Cortex of kidney (tissue), 1 donor: Measurements from ENCODE around the gene NEDD9.

Experiments
- DNase-seq: peaks from one replicate; lab custom pipeline; 2025; lab: John Stamatoyannopoulos, UW

NEDD9 gene, protein sequence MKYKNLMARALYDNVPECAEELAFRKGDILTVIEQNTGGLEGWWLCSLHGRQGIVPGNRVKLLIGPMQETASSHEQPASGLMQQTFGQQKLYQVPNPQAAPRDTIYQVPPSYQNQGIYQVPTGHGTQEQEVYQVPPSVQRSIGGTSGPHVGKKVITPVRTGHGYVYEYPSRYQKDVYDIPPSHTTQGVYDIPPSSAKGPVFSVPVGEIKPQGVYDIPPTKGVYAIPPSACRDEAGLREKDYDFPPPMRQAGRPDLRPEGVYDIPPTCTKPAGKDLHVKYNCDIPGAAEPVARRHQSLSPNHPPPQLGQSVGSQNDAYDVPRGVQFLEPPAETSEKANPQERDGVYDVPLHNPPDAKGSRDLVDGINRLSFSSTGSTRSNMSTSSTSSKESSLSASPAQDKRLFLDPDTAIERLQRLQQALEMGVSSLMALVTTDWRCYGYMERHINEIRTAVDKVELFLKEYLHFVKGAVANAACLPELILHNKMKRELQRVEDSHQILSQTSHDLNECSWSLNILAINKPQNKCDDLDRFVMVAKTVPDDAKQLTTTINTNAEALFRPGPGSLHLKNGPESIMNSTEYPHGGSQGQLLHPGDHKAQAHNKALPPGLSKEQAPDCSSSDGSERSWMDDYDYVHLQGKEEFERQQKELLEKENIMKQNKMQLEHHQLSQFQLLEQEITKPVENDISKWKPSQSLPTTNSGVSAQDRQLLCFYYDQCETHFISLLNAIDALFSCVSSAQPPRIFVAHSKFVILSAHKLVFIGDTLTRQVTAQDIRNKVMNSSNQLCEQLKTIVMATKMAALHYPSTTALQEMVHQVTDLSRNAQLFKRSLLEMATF

DNA sequence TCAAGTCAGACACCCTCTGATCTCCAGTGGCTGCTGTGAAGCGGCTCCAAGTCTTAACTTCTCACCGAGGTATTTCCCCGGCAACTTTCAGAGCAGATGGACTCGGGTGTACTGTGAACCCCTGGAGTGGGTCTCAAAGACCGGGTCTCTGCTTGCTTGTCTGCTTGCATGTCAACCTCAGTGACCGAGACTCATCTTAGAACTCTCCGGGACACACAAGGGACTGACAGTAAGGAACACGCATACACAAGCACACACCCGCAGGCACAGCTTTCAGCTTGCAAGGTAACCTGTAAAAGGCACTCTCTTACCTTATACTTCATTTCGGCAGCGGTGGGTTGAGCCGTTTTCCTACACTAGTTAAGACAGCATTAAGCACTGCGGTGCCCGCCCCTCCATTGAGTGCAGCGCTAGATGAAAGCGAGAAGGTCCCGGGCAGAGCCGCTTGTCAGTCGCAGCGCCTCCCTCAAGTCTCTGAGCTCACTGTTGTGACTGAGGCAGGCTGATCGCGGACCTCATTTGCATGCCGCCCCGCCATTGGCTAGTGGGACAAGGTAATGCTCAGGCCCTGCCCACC, at the start of gene NEDD9:
NEDD9 (minus strand) TSS at position 476 of the 577 bp plus-strand sequence; CDS start at position 323, 153 bp downstream.
- DNase-seq = no peak

DNA sequence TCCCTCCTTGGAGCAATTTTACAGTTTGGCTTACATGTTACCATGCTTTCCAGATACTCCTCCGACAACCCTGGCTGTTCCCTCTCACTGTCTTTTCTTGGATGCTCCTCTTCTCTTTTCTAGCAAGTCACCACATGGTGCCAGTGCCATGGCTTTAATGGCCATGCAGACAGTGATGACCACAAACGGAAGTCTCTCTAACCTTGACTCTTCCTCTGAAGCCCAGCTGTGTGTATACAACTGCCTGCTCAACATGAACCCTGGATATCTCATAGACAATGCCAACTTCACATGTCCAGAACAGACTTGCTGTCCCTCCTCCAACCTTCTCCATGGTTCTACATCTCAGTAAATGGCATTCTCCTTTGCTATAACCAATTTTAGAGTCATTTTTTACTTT, 49.8 kb upstream of the NEDD9 start:
- DNase-seq = no peak

DNA sequence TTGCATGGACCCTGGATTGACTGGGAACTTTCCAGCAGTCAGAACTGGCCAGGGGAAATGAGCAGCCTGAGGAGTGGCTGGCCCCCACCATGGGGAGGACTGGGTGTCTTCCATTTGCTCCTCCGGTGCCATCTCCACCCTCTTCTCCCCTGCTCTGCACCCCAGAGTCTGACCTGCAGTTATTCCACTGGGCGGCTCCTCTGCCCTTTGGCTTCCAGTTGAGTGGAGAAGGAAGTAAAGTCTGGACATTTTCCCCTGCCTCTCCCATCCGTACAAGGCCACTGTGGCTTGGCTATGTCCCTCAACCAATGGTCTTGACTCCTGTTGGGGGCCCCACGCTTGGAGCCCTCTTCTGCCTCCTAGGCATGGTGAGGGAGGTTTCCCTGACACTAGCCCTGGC, 47.9 kb upstream of the NEDD9 start:
- no peak for DNase-seq

DNA sequence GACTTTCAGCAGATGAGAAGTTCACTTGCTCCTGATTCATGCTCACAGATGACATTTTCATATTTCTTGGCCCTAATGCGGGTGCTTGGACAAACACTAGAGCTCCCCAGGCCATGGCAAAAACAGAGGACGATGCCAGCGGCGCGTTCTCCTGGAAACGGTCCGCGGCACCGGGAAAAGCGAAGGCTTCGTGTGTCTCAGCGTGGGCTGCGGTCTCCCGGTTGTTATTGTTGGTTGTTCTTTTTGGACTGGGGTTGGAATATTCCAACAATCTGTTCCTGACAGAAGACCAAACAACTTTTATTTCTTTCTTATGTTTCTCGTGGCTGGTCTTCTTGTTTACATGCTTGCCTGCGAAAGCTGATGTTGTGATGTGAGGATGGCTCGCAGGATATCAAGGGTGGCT, 46.8 kb upstream of the NEDD9 start:
- DNase-seq = no peak

DNA sequence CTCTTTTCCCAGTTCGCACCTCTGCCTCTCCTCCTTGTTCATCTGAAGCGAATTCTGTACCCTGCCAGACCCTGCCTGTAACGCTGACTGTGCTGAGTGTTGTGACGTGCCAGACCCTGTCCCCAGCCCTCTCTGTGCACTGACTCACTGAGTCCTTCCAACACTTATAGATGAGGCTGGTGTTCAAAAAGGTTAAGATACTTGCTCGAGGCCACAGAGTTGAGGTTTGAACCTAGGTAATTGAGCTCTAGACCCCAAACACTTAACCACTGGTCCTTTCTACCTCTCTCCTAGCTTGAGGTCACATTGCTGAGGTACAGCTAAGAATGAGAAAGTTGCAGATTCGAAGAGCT, 45.7 kb upstream of the NEDD9 start:
- no peak for DNase-seq

DNA sequence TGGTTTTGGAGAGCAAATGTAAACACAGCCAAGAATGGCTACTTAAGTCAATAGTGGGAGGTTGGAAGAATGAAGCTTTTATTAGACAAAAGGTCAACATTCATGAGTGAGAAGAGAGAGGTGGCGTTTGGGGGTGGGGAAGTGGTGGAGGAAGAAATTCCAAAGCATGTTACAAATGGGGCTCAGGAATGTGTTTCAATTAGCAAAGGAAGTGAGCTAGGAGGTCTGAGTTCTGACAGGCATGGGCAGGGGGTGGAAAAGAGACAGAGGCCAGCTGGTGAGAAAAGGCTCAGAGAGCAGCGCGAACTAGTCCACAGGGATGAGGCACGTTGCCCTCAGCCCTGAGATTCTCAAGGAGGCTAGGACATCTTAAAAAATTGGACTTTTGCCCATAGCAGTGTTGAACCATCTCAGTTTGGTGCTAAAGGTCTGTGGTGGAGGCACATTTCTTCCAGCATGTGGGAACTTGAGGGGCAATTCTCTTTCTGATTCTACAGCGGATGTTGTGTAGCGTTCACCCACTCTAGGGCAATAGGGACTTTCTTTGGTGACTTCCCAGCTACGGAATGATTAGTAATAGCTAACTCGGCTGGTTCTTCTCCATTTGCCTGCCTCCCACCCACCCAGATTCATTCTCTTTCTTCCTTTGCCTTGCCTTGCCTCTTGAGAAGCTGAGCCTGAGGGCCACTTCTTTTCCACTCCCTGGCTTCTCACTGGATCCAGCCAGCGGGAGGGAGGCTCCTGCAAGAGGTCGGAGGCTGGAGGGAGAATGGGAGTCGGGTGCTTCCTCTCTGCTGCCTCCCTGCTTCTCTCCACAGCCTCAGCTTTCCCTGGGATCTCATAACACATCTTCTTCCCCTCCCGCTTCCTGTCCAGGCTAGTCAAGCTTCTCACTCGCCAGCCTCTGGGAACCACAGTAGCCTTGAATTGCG, 45.1 kb upstream of the NEDD9 start:
- no peak for DNase-seq

DNA sequence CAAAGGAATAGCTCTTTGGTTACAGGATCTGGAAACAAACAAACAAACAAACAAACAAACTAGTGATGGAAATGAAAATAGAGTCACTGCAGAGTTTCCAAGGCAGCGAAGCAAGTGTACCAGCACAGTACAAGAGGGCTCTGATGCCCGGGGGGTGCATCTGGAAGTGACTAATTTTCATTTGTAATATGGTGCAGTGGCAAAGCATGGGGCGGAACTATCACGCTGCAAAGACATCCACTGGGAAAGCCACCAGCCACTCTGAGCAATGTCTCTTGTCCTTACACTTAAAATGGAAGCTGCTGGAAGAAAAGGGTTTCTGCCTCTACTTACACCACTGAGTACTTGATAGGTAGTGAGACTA, 44.4 kb upstream of the NEDD9 start:
- no peak for DNase-seq

DNA sequence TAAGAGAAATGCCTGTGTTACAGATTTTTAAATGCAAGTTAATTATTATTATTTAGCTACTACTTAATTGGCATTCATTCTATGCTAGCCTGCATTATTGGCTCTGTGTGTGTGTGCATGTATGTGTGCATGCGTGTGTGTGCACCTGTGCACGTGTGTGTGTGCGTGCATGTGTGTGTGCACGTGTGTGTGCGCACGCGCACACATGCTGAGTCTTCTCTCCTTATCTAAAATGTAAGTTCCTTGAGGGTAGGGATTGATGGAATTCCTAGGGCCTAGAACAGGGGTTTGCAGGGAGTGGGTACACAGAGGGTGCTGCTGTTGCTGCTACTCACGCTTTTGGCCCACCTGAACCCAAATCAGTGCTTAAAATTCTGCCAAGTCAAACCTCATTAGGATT, 43.8 kb upstream of the NEDD9 start:
- DNase-seq = no peak

DNA sequence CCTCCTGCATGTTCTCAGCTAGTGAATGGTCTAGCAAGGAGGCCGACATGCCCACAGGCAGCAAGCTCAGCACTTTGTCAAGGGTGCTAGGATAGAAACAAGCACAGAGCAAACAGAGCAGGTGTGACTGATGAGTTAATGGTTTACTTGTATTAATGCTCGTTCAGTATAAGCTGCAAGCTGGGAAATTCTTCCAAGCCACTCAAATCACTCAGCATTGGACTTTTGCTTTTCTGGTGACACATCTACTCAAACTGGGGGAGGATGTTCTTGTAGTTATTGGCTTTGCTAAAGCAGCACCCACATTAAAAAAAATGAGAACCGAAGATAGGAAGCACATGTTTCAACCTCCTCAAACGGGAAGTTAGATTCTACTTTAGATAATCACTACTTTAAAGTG, 43.1 kb upstream of the NEDD9 start:
- DNase-seq = no peak

DNA sequence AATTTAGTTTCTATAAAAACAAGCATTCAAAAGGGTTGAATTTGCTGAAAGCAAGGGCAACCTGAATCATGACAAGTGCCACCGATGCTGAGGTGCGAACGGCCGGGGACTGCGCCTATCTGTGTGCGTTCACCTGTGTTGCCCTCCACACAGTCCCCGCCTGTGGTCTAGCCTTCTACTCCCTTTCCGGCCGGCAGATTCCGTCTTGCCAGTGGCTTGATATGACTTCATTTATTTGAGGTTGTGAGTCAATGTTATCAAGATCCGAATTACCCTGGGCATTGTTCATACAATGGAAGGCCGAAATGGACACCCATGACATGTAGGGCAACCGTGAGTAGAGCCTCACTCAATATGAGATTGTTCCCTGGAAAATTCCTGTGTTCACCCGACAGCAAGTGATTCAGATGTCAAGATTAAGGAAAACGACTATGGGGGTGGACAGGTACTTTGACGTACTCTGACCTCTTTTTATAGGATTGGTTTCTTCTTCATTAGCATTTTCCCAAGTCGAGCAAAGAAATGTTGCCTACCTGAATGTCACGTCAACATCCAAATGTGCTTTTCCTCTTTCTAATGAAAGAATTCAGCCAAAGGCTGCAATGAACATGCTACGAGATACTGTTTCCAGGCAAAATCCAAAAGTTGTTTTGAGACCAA, 41.1 kb upstream of the NEDD9 start:
- no peak for DNase-seq

DNA sequence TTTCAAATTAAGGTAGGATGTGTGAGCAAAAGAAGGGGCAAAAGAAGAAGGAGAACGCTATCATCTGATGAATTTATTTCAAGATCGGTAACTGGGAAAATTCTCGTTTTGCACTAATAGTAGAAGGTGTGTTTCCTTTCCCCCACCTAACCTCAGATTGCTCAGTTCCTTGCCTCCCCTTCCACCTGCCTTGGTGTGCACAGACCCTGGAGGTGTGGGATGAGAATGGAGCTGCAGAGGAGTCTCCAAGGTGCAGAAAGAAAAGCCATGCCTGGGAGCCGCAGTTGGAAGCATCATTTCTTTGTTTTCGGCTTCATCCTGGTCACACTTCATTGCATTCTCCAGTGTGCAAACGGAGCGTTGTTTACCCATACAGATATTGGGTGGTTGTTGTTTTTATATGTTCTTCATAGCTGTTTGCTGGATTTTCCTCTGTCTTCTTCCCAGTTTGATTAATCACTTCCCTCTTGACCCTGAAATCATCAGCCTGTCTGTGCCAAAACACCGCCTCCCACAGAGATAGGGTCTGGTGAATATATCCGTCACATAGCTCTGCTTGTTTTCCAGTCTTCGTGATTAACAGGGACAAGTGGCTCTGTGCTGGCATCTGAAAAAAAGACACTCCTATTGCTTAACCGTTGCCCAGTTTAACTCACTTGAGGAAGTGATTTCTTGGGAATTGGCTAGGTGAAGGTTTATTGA, 40.2 kb upstream of the NEDD9 start:
- DNase-seq = no peak

DNA sequence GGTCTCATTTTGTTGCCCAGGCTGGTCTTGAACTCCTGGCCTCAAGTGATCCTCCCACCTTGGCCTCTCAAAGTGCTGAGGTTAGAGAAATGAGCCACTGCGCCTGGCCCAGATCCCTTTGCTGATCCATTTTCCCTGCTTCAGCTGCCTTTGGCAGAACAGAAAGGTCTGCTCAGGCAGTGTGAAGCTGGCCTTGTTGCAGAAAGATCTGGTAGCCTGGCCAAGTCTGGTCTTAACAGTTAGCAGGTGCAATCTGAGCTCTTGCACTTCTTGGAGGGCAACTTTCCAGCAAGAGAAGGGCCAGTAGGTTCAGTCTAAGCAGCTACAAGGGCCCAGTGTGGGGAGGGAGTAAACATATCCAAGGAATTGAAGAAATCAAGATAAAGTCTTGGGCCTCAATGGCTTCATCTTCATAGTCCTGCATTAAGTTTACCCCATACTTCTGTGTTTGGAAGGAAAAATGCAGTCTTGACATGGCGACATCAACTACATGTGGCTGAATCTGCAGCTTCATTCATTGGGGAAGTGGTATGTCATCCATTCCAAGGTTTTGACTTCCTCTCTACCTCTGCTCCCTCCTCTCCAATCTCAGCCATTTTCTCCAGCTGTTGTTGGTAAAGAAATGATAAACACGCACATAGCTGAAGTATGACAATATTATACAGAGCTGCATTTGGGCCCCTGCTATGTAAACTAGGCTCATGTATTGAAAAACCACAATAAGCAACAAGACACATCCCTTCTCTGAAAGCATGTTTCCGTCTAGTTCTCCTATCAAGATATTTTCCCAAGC, 39.0 kb upstream of the NEDD9 start:
- DNase-seq = no peak

DNA sequence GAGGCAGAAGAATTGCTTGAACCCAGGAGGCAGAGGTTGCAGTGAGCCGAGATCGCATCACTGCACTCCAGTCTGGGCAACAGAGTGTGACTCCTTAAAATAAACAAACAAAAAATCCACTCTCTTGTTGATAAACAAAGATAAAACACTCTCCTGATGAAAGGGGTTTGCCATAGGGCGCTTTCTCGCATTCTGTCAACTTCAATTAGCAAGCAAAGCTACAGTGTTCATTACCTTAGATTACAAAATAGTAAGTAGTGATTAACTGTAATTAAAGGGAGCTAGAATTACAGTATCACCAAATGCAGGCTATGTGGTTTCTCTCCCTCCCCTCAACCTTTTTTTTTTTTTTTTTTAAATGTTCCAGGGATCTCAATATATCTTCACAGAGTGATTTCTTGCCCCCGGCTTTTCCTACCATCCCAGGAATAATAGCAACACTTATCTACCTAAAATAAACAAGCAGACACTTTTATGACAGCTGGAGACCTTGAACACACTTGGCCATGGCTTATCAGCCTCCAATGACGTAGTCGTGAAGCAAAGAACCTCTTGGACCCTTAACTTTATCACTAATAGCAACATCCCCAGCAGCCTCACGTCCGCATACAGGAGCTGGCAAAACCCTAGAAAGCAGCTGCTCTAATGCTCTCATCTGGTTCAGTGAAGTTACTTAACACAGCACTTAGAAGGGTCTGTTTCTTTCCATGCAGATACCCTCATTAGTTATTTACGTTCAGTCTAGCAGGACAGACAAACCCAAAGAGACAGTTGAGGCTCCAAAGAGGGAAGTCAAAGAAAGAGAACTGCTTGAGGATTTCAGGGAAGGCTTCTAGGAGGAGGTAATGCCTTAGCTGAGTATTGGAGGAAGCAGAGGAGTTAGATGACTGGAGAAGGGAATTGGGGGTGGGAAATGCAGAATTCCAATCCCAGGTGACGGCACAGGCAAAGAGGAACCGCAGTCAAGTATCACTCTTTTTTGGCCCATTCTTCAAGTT, 37.9 kb upstream of the NEDD9 start:
- no peak for DNase-seq

DNA sequence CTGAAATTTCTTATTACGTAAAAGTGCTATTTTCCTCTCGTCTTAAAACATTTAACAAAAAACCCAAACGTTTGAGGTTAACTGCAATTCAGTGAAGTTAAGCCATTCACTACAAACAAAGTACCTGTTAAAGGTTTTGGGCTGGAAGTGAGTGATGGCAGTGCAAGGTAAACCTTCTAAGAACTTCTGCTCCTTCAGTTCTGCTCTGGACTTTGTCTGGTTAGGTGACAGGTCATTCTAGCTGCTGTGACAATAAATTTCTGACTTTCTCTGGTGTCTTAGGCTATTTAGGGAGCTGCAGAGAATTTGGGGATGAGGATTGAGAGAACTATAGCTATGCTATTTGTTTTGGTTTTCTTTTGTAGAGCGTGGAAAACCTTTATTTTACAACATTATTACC, 36.5 kb upstream of the NEDD9 start:
- no peak for DNase-seq

DNA sequence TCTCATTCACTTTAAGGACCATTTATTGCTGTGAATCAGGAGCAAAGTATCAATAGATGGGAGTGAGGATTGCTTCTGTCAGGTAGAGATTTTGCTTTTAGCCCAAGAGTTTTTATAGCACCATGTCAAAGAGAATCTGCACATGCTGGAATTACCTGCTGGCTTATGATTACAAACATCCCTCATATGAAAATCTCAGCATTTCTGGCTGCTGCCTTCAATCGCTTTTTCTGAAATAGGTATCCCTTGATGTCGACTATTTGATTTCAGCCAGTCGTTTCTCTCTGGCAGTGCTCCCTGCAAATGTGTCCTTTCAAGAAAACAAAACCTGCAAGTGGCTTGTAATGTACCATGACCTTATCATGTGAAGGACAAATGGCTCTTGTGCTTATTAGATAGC, 34.5 kb upstream of the NEDD9 start:
- no peak for DNase-seq

DNA sequence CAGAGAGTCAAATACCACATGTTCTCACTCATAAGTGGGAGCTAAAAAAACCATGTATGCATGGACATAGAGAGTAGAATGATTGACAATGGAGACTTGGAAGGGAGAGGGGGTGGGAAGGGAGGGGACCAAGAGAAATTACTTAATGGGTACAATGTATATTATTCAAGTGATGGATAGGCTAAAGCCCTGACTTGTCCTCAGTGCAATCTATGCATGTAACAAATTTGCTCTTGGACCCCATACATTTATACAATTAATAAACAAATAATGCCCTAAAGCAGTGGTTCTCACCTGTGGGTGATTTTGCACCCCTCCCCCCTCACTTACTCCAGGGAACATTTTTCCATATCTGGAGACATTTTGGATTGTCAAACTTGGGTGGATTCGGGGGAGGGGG, 33.5 kb upstream of the NEDD9 start:
- DNase-seq = no peak

DNA sequence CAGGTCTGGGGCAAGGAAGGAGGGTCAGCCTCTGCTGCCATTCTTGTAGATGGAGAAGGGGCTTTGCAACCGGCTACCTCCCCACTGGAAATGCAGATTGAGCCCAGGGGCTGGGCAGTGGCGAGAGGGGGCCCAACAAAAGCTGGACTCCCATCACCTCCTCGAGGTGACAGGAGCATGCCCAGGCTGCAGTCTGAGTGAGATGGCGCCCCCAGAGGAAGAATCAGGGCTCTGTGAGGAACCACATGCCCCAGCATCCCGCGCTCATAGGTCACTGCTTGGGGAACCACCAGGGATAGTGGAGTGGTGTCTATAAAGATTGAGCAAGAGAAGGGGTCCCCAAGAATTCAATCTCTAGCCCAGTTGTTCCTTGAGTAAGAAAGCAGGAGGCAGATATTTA, 31.6 kb upstream of the NEDD9 start:
- DNase-seq = no peak

DNA sequence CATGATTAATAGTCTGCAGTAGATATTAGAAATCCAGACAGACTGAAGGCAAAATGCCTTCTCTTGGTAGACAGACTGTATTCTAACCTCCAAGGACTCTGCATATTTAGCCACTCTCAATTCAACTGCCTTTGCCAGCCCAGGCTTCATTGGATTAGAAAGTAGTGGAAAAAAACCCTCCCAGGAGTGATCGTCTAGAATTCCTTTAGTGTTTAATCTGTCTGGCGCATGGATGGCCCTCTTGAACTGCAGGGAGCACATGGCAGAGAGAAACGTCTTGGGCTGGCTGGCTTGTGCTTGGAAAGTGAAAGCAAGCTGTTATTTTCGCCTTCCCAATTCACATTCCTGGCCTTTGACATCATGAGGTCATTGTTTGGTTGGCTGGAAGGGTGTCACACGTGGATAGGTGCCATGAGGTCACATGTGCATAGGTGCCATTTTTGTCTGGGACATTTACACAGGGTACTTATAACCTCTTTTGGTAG, 30.9 kb upstream of the NEDD9 start:
- DNase-seq = no peak

DNA sequence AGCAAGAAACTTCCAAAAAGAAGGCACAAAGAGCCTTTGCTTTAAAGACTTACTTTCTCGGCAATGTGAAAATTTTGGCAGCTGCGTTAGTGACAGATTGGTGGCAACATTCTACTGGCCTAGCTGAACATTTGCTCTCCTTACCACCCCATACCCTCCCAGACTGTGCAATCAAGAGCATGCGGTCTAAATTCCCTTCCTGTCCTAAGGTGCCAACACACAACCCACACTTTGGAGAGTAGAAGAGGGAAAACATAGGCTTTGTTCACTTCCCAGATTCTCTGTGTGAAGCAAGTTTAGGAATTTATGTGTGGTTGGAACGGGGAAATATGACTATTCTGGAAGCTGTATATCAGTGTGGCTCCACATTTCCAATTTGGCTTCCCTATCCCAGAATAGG, 29.8 kb upstream of the NEDD9 start:
- no peak for DNase-seq
